IMR-90 (cell line): ENCODE measurements around the gene CCDC107.

ENCODE experiments used
- RAD21 ChIP-seq: IDR thresholded peaks from 2 replicates; pipeline ENCODE4 v1.6.1; 2012; ENCODE audit warnings: low read length, improper control_type of control experiment
- TF ChIP-seq, protein P1 (sequence below): conservative IDR thresholded peaks from 2 replicates; pipeline ENCODE4 v1.5.1; 2012; ENCODE audit warnings: mild to moderate bottlenecking, low read depth, low read length, improper control_type of control experiment

DNA sequence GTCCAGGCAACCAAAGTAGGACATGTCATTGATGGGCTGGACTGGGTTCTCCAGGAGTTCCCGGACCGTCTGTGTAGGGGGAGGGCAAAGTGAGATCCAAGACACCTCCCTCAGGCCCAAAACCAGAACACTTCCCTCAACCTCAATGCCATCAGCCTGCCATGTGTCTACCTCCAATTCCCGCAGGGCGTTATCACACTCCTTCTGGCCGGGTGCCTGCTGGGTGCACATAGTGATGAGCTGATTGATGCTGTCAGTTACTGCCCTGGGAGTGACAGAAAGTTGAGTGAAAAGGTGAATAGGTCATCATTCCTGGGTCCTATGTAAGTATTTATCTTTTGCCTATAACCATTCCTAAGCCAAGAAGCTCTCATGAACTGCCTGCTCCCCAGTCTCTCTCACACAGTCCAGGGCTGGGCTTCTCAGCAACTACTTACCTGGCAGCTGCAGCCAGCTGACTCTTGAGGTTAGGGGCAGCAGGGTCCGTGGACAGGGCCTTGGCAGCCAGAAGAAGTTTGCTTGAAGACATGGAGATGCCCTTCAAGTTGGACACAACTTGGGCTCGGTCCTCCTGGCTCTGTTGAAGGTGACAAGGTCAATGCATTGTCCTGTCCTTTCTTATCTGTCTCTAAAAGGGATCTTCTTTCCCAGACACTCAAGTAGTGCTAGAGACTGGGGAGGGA lies 52.9 kb downstream of the CCDC107 start:
- no peak for TF ChIP-seq RAD21
- TF ChIP-seq, protein P1, sequence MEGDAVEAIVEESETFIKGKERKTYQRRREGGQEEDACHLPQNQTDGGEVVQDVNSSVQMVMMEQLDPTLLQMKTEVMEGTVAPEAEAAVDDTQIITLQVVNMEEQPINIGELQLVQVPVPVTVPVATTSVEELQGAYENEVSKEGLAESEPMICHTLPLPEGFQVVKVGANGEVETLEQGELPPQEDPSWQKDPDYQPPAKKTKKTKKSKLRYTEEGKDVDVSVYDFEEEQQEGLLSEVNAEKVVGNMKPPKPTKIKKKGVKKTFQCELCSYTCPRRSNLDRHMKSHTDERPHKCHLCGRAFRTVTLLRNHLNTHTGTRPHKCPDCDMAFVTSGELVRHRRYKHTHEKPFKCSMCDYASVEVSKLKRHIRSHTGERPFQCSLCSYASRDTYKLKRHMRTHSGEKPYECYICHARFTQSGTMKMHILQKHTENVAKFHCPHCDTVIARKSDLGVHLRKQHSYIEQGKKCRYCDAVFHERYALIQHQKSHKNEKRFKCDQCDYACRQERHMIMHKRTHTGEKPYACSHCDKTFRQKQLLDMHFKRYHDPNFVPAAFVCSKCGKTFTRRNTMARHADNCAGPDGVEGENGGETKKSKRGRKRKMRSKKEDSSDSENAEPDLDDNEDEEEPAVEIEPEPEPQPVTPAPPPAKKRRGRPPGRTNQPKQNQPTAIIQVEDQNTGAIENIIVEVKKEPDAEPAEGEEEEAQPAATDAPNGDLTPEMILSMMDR: no peak
